ENCODE results near the gene MRPS18B.

The MRPS18B gene

GRCh38 chr6:30670760-30671527 lies 53.3 kb downstream of the MRPS18B start:
- Histone ChIP-seq H3K4me3 (replicated peaks; ENCODE audit: insufficient read depth, low read length) (no peak overlapping the region), H3K27ac (replicated peaks) (no peak overlapping the region), H3K27me3 (ENCODE audit: insufficient read depth, poor library complexity, severe bottlenecking) (no peaks in the 10 kb centered on the region)
- no peak for DNase-seq (ENCODE audit: low read depth in 1 of 2, low spot score in 1 of 2)
- TF ChIP-seq GABPA (IDR thresholded peaks at IDR 0.05; ENCODE audit: low read depth) (no peak), CTCF (IDR thresholded peaks at IDR 0.05; ENCODE audit: insufficient read depth, low read length) (no peak), SPI1 (IDR thresholded peaks at IDR 0.05; ENCODE audit: borderline replicate concordance, low read depth) (no peak), POLR2AphosphoS5 (IDR thresholded peaks at IDR 0.05; ENCODE audit: low read depth) (no peak), REST (IDR thresholded peaks at IDR 0.05; ENCODE audit: insufficient replicate concordance, low read depth) (no peak)

- peak within 1 kb of the TSS; percentile 64 for H3K27ac ChIP-seq (replicated peaks)
- TF ChIP-seq CTCF (IDR thresholded peaks at IDR 0.05; ENCODE audit: insufficient read depth, low read length), result peak; percentile 81
- no peak for TF ChIP-seq REST (IDR thresholded peaks at IDR 0.05; ENCODE audit: insufficient replicate concordance, low read depth)
- peak; percentile 47; the same call in 1 of the 2 replicates for TF ChIP-seq GABPA (IDR thresholded peaks at IDR 0.05; ENCODE audit: low read depth)
- H3K27me3 ChIP-seq (ENCODE audit: insufficient read depth, poor library complexity, severe bottlenecking), result no peaks in the 10 kb centered on the region
- H3K4me3 ChIP-seq (replicated peaks; ENCODE audit: insufficient read depth, low read length), result peak within 1 kb of the TSS; percentile 100
- peak; percentile 95 to 97 for DNase-seq (ENCODE audit: low read depth in 1 of 2, low spot score in 1 of 2)
Measured at GRCh38 chr6:30672445-30673253, 55.0 kb downstream of the MRPS18B start, which contains the start of gene DHX16. TSS of gene DHX16 (minus strand) at chr6:30673006. CDS start at chr6:30672841, 165 bp downstream.

Small RNAs within 50 kb of the gene (microRNA-seq; reads per million reads assigned to microRNA genes)
- gene MIR877, result 82.9 reads per million, percentile 67 among the genes with 10 or more reads in this experiment

Measured in HL-60 (cell line).